Measurements from ENCODE around the gene C5orf46. TPM values are rescaled to one million over a fixed set of nuclear protein-coding genes. Genes with fewer than 3 reads are reported as not detected.

C5orf46 gene
- total and polyA plus RNA-seq, 2 of the 4 experiments (the other 2 are of a cell fraction): 1.3 TPM; not detected in 1

- TF ChIP-seq RCOR1 (IDR thresholded peaks at IDR 0.05; ENCODE audit: insufficient replicate concordance, low read length): no peak
These were observed 48.8 kb downstream of the C5orf46 start (continued) for GRCh38 chr5:147857302-147858129.

GRCh38 chr5:147856801-147857200, 49.5 kb downstream of the C5orf46 start:
- Histone ChIP-seq H2AFZ (replicated peaks; ENCODE audit: low read length, poor library complexity) (no peak overlapping the region), H3K9ac (ENCODE audit: low read depth, low read length) (no peak overlapping the region), H3K4me2 (ENCODE audit: low read depth, low read length) (no peak overlapping the region), H3K14ac (replicated peaks; ENCODE audit: low read depth, low read length) (no peak overlapping the region), H4K5ac (ENCODE audit: low read depth, low read length) (no peak overlapping the region), H3K4ac (ENCODE audit: low read depth, low read length) (no peak overlapping the region), H2BK15ac (ENCODE audit: low read depth, low read length) (no peak overlapping the region), H4K20me1 (ENCODE audit: insufficient read depth, low read length) (no peaks in the 10 kb centered on the region), H3K9me1 (ENCODE audit: insufficient read depth, low read length) (no peaks in the 10 kb centered on the region), H4K8ac (ENCODE audit: low read depth in 2 of 2, low read length in 2 of 2) (no peak overlapping the region), H2BK5ac (ENCODE audit: low read depth, low read length, poor library complexity, severe bottlenecking) (no peak overlapping the region), H4K91ac (ENCODE audit: insufficient read depth, low read depth, low read length) (no peak overlapping the region), H2BK20ac (ENCODE audit: low read depth, low read length) (no peak overlapping the region), H3K36me3 (ENCODE audit: control insufficient read depth, insufficient read depth, low read length) (no peaks in the 10 kb centered on the region), H3K27ac (ENCODE audit: insufficient read depth, low read length) (no peak overlapping the region), H2AK5ac (ENCODE audit: low read depth, low read length) (no peak overlapping the region), H3K23ac (ENCODE audit: low read depth, low read length) (no peak overlapping the region), H3K4me3 (ENCODE audit: insufficient read depth, low read depth, low read length) (no peak overlapping the region), H3K4me1 (ENCODE audit: control insufficient read depth, insufficient read depth, low read length) (no peaks in the 10 kb centered on the region), H3K27me3 (ENCODE audit: control insufficient read depth, insufficient read depth, low read length) (no peaks in the 10 kb centered on the region), H2AK9ac (replicated peaks; ENCODE audit: low read depth, low read length, poor library complexity) (no peak overlapping the region), H3K9me3 (ENCODE audit: control insufficient read depth, insufficient read depth, low read length) (no peaks in the 10 kb centered on the region), H3K79me1 (ENCODE audit: low read depth in 1 of 2, low read length in 2 of 2) (no peaks in the 10 kb centered on the region), H2BK120ac (ENCODE audit: low read depth, low read length) (no peak overlapping the region), H3K18ac (ENCODE audit: low read depth, low read length) (no peak overlapping the region), H3K56ac (ENCODE audit: extremely low read depth, insufficient read depth, low read length) (no peak overlapping the region)
- no TSS peak for BruUV-seq (replicated peaks)
- POLR2A ChIA-PET (ENCODE audit: unreplicated experiment): no interaction called here
- CTCF ChIA-PET: interaction anchor here (0.6 to 0.7 kb wide), 2 partner anchors 268 to 876 kb away, joined by 3 read pairs; no protein-coding TSS in a partner anchor
- in situ Hi-C loops (cut with MboI; ENCODE audit: low sequenced_read_pairs) (no loop called here), intact Hi-C loops (cut with micrococcal nuclease) (loop anchor here (5.0 kb wide), 2 partner anchors 266 to 516 kb away; no protein-coding TSS in a partner anchor), dilution Hi-C loops (cut with HindIII; ENCODE audit: low sequenced_read_pairs, unreplicated experiment) (no loop called here)
- ATAC-seq (ENCODE audit: low read depth) (no peak), DNase-seq (no peak)
- TF ChIP-seq SMC3 (IDR thresholded peaks at IDR 0.05; ENCODE audit: low read depth, low read length) (no peak), RCOR1 (IDR thresholded peaks at IDR 0.05; ENCODE audit: insufficient replicate concordance, low read length) (no peak), RFX5 (IDR thresholded peaks at IDR 0.05; ENCODE audit: low read depth, low read length) (no peak), FOS (IDR thresholded peaks at IDR 0.05; ENCODE audit: low read depth, low read length) (no peak), RAD21 (IDR thresholded peaks at IDR 0.05; ENCODE audit: low read length) (no peak), NFE2L2 (IDR thresholded peaks at IDR 0.05; ENCODE audit: low read depth, low read length) (no peak), CEBPB (IDR thresholded peaks at IDR 0.05; ENCODE audit: low read depth, low read length) (no peak), ELK1 (IDR thresholded peaks at IDR 0.05; ENCODE audit: borderline replicate concordance, low read depth, low read length) (no peak)

Measured in IMR-90 (cell line).